PC-3 (cell line): ENCODE data around the gene DOCK8.

Source experiments
- CTCF ChIP-seq: fragments of 300-600 bp; sonication (generic); conservative IDR thresholded peaks from 2 replicates; pipeline ENCODE4 v1.5.1; 2017; ENCODE audit warnings: antibody characterized with exemption, low read depth, mild to moderate bottlenecking, low read length
- EZH2phosphoT487 ChIP-seq: fragments of 300-600 bp; sonication (generic); IDR thresholded peaks from 2 replicates; pipeline ENCODE4 v1.6.1; 2018; ENCODE audit warnings: mild to moderate bottlenecking, antibody characterized with exemption, low read length, borderline replicate concordance

- TF ChIP-seq CTCF (no peak), EZH2phosphoT487 (no peak)
Observed at GRCh38 chr9:372128-372527, 157.5 kb downstream of the DOCK8 start.
